HTERT RPE-1 (cell line): ENCODE data around the gene PLEKHO1.
"Not testable (repeated sequence)": the region's sequence is repeated elsewhere in the genome, so short reads cannot be mapped to it uniquely, and the experiment has no call there.

Source experiments
- in situ Hi-C: fragments of 300-500 bp; cut with MboI; formaldehyde crosslinking; loops from 4 replicates; pipeline ENCODE4 v1.14.3; 2020; ENCODE audit warnings: low sequenced_read_pairs

PLEKHO1 gene, protein sequence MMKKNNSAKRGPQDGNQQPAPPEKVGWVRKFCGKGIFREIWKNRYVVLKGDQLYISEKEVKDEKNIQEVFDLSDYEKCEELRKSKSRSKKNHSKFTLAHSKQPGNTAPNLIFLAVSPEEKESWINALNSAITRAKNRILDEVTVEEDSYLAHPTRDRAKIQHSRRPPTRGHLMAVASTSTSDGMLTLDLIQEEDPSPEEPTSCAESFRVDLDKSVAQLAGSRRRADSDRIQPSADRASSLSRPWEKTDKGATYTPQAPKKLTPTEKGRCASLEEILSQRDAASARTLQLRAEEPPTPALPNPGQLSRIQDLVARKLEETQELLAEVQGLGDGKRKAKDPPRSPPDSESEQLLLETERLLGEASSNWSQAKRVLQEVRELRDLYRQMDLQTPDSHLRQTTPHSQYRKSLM

GRCh38 chr1:150149271-150150132 is at the start of gene PLEKHO1:
Gene PLEKHO1, plus strand, starts transcription at chr1:150149916. Its CDS starts 342 bp downstream, at chr1:150150258.
- in situ Hi-C loops, result no loop called here

DNA sequence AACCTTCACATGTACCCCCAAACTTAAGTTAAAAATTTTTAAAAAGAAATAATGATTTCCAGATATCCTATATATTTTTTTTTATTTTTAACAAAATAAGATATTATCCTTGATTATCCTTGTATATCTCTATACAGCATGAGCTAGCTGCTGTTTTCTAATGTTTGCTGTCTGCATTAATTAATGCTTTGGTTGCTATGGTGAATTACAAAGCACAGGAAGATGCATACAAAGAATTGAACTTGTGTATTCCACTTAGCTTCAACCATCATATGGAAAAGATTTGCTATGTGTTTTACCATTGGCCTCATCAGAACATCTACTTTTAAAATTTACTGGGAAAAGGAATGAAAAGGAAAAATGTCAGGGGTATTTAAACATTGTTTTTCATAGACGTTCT is 46.7 kb upstream of the PLEKHO1 start:
- in situ Hi-C loops, result no loop called here

- in situ Hi-C loops, result no loop called here
These were observed 43.4 kb upstream of the PLEKHO1 start for GRCh38 chr1:150106341-150106740.

GRCh38 chr1:150109586-150109985 is 40.1 kb upstream of the PLEKHO1 start:
- in situ Hi-C loops, result no loop called here

GRCh38 chr1:150110116-150110515 is 39.6 kb upstream of the PLEKHO1 start:
- in situ Hi-C loops, result no loop called here

DNA sequence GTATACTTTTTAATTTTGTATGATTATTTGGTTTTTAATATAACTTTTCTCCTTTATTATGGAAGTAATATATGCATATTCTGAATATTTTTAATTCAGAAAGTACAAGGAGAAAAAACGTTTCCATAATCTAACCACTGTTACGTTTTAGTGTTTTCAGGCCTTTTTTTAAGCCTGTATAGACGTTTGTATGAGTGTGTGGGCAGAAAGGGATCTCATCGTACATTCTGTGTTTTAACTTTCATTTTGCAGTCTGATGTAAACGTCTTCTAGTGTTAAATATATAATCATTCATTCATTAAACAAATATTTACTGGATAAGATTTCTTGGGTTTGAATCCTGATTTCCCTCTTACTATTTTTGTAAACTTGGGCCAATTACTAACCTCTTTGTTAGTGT is 38.0 kb upstream of the PLEKHO1 start:
- in situ Hi-C loops, result no loop called here

GRCh38 chr1:150115121-150115520 is 34.6 kb upstream of the PLEKHO1 start:
- in situ Hi-C loops, result no loop called here

DNA sequence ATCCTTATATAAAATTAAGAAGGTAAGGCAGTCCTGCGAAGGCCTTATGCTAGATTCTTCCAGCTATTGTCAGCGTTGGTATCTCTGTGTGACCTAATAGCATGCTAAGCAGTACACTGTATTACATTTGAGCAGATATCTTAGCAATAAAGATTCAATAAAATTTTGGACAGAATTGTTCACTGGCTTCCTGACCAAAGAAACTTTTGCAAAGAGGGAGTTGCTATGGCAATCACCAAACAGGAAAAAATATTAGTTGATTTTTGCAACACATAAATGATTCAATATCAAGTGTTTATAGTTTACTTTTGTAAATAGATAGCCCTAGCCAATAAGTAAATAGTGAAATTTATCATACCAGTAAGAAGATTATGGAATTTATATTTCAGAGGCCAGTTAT is 31.0 kb upstream of the PLEKHO1 start:
- in situ Hi-C loops, result no loop called here

- in situ Hi-C loops, result no loop called here
These were observed 28.4 kb upstream of the PLEKHO1 start for GRCh38 chr1:150121236-150121862.

GRCh38 chr1:150126811-150127210 is 22.9 kb upstream of the PLEKHO1 start:
- in situ Hi-C loops, result no loop called here

DNA sequence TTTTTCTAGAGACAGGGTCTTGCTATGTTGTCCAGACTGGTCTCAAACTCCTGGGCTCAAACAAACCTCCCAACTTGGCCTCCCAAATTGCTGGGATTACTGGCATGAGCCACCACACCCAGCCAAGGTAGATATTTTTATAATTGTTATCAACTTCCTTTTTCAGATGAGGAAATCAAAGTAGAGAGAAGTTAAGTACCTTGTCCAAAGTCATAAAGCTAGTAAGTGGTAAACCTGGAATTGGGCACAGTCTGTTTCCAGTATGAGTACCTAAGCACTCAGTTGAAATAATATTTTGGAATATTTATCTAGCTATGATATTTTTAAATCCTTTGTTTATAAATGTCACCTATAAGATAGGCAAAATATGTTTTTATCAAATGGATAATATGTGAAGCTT is 22.3 kb upstream of the PLEKHO1 start:
- in situ Hi-C loops, result no loop called here

DNA sequence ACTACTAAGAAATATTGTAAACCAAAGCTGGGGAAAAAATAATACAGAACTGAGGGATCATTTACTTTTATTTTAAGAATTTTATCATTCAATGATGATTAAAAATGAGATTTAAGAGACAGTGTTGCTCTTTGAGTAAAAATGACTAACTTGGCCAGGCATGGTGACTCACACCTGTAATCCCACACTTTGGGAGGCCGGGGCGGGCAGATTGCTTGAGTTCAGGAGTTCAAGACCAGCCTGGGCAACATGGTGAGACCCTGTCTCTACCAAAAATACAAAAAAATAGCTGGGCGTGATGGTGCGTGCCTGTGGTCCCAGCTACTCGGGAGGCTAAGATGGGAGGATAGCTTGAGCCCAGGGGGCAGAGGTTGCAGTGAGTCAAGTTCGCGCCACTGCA is 21.8 kb upstream of the PLEKHO1 start:
- in situ Hi-C loops, result no loop called here

DNA sequence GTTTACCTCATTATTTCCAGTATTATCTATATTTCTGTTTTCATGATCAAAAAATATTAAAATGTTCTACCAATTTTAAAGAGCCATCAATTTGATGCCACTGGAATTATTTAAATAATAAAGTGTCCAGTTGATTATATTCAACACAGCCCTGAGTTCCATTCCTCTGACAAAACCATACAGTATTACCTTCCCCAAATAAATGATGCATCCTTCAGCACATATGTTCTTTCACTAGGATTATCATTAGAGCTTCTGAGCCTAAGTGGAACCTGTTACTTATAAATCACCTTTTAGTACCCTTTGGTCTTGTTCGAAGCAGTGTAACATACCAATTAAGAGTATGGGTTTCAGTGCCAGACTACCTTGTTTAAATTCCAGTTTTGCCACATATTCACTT is 17.3 kb upstream of the PLEKHO1 start:
- in situ Hi-C loops, result no loop called here

DNA sequence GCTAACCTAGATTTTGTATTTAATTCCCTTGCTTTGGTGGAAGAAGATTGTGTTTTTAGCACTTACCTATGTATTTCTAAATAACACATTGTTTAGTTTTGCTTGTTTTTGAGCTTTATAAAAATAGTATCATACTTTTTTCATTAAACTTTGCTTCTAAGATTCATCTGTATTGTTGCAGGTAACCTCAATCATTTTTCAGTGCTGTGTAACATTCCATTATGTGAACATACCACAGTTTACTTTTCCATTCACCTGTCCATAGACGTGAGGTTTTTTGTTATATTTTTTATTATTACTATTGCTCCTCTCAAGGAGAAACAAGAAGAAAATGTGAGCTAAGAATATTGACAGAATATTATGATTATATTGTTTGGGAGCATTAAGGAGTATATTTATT is 15.2 kb upstream of the PLEKHO1 start:
- in situ Hi-C loops, result no loop called here

DNA sequence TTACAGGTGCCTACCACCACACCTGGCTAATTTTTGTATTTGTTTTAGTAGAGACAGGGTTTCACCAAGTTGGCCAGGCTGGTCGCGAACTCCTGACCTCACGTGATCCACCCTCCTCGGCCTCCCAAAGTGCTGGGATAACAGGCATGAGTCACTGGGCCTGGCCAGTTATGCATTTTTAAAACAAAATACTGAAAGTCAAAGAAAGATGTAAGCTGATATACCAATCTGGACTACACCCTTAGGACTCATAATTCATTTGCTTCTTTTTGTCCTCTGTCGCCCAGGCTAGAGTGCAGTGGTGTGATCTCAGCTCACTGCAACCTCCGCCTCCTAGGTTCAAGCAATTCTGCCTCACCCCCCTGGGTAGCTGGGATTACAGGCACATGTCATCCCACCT is 14.3 kb upstream of the PLEKHO1 start:
- in situ Hi-C loops, result not testable (repeated sequence)

- in situ Hi-C loops, result no loop called here
These were observed 11.7 kb upstream of the PLEKHO1 start for GRCh38 chr1:150138044-150138443.

DNA sequence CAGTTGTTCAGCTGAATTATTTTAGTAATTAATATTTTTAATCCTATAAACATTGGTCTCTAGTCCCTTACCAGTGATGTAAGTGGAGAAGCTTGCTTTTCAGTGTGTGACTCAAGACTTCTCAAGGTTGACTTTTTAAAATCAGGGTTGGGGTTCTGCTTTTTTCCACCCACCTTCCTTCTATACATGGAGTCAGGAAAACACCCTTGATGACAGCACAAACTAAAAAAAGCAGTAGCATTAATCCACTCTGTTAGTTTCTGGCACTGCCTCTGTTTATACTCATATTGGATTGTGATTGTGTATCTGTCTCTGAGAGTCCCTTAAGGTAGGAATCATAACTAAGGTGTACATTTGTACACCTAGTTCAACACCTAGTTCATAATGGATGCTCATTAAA is 8.3 kb upstream of the PLEKHO1 start:
- in situ Hi-C loops, result no loop called here

GRCh38 chr1:150142083-150142482 is 7.6 kb upstream of the PLEKHO1 start:
- in situ Hi-C loops, result no loop called here

GRCh38 chr1:150144606-150145005 is 5.1 kb upstream of the PLEKHO1 start:
- in situ Hi-C loops, result no loop called here

DNA sequence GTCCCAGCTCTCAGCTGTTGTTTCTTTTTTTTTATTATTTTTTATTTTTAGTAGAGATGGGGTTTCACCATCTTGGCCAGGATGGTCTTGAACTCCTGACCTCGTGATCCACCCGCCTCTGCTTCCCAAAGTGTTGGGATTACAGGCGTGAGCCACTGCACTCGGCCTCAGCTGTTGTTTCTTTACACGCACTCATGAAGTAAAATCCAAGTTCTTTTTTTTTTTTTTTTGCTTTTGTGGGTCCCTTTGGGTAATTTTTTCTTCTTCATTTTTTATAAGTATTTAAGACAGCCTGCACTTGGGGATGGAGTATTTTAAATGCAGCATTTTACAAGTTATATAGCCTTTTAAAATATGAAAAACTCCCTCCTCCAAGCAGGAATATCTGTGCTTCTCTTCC is 3.7 kb upstream of the PLEKHO1 start:
- in situ Hi-C loops, result not testable (repeated sequence)

DNA sequence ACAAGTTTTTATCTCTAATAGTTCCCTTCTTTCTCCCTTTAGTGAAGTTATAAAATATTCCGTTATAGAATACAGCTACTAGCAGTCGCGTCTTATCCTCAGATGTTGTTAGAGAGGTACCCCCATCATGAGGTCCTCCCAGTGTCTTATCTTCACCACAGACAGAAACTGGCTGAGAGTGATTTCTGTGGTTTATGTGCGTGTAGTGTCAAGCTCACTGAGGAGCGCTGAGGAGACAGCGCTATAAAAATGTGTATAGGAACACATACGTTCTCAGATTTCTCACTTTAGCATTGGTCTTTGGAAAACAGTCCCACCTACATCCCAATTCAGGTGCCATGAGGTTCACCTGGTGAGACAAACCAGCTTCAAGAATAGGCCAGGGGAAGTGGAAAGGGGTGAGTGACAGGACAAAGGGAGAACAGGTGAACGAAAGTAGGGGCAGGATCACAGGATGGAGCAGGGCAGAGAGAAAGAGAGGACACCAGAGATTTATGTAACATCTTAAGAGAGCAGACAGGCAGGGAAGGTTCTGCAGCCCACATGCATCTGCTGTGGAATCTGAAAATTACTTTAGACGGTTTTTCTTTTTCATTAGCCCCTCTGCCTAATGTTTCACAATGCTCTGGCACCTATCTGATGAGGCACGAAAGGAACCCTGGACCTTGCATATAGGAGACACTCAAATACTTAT is 2.7 kb upstream of the PLEKHO1 start:
- in situ Hi-C loops, result no loop called here
